ENCODE data around the gene ARHGAP19. TPM values are rescaled to one million over a fixed set of nuclear protein-coding genes. Genes with fewer than 3 reads are reported as not detected.

The ARHGAP19 gene
- total and polyA plus RNA-seq, 9 of the 15 experiments (the other 6 are each of a cell fraction or from before 2014, with no cell fraction given), result 14.8 to 49.5 (median 26.8) TPM

GRCh38 chr10:97182288-97182990 lies 110.0 kb downstream of the ARHGAP19 start:
- H3K9me3 ChIP-seq (replicated peaks; ENCODE audit: control insufficient read depth, insufficient read depth, low read depth, low read length), result no peaks in the 10 kb centered on the region
- no peaks in the 10 kb centered on the region for H4K20me1 ChIP-seq (replicated peaks; ENCODE audit: control insufficient read depth, insufficient read depth, low read length)
- peaks cover 20 to 80% of the 10 kb centered on the region in 2 experiments for H3K27me3 ChIP-seq (ENCODE audit: control insufficient read depth in 2 of 2, insufficient read depth in 2 of 2, low read length in 2 of 2)
- TF ChIP-seq, protein P1, sequence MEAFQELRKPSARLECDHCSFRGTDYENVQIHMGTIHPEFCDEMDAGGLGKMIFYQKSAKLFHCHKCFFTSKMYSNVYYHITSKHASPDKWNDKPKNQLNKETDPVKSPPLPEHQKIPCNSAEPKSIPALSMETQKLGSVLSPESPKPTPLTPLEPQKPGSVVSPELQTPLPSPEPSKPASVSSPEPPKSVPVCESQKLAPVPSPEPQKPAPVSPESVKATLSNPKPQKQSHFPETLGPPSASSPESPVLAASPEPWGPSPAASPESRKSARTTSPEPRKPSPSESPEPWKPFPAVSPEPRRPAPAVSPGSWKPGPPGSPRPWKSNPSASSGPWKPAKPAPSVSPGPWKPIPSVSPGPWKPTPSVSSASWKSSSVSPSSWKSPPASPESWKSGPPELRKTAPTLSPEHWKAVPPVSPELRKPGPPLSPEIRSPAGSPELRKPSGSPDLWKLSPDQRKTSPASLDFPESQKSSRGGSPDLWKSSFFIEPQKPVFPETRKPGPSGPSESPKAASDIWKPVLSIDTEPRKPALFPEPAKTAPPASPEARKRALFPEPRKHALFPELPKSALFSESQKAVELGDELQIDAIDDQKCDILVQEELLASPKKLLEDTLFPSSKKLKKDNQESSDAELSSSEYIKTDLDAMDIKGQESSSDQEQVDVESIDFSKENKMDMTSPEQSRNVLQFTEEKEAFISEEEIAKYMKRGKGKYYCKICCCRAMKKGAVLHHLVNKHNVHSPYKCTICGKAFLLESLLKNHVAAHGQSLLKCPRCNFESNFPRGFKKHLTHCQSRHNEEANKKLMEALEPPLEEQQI (IDR thresholded peaks at IDR 0.05), result no peak
- no peak for TF ChIP-seq RFX5 (IDR thresholded peaks at IDR 0.05; ENCODE audit: low read depth, low read length)
- no peak for TF ChIP-seq KAT8 (IDR thresholded peaks at IDR 0.05; ENCODE audit: low read depth)
- TF ChIP-seq, protein P2, sequence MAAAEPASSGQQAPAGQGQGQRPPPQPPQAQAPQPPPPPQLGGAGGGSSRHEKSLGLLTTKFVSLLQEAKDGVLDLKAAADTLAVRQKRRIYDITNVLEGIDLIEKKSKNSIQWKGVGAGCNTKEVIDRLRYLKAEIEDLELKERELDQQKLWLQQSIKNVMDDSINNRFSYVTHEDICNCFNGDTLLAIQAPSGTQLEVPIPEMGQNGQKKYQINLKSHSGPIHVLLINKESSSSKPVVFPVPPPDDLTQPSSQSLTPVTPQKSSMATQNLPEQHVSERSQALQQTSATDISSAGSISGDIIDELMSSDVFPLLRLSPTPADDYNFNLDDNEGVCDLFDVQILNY (CRISPR knock-in tag; IDR thresholded peaks at IDR 0.05), result no peak
- TF ChIP-seq ADNP (tag; IDR thresholded peaks at IDR 0.05), result no peak
- TF ChIP-seq THRA (IDR thresholded peaks at IDR 0.05), result no peak
- TF ChIP-seq EWSR1 (IDR thresholded peaks at IDR 0.05; ENCODE audit: borderline replicate concordance, low read depth, partially characterized antibody), result no peak
- TF ChIP-seq ZNF280B (CRISPR knock-in tag; IDR thresholded peaks at IDR 0.05), result no peak
- no peak for TF ChIP-seq POU5F1 (IDR thresholded peaks at IDR 0.05; ENCODE audit: borderline replicate concordance, low read depth, low read length, partially characterized antibody)
- H2AFZ ChIP-seq (ENCODE audit: low read depth, low read length), result no peak overlapping the region
- ChIA-PET POLR2A (interaction anchor here (0.6 to 0.7 kb wide), 2 partner anchors 9 to 1651 kb away, joined by 3 to 4 read pairs; no protein-coding TSS in a partner anchor), CTCF (ENCODE audit: low intra/inter-chr PET ratio) (no interaction called here)
- no TSS peak for BruUV-seq (replicated peaks)
- no peak overlapping the region for H3K9ac ChIP-seq (ENCODE audit: insufficient read depth in 1 of 2, low read depth in 2 of 2, low read length in 2 of 2)
- DNase-seq (ENCODE audit: extremely low read depth in 1 of 4, low spot score in 3 of 4), result no peak
- no peaks in the 10 kb centered on the region for H3K79me2 ChIP-seq (ENCODE audit: control insufficient read depth, insufficient read depth, low read length)
- no peaks in the 10 kb centered on the region for H3K36me3 ChIP-seq (ENCODE audit: control insufficient read depth, insufficient read depth, low read length)
- H3K4me3 ChIP-seq, result no peak overlapping the region
- 4% methylated on average over 5 of the region's 10 CpGs for WGBS (ENCODE audit: insufficient coverage, low coverage, missing lambda C conversion rate)
- H3K9me1 ChIP-seq (ENCODE audit: control insufficient read depth, insufficient read depth, low read length), result no peaks in the 10 kb centered on the region
- intact Hi-C loops (cut with micrococcal nuclease) (no loop called here), in situ Hi-C loops (cut with MboI) (no loop called here)
- H3K4me2 ChIP-seq (ENCODE audit: insufficient read depth, low read length), result no peak overlapping the region
- ATAC-seq, result no peak
- H3K27ac ChIP-seq (ENCODE audit: extremely low read depth, low read depth, low read length), result no peak overlapping the region
- no peak for FAIRE-seq
- peaks cover 0 to 13% of the 10 kb centered on the region in 2 experiments; a peak in 2 of 5 replicates for H3K4me1 ChIP-seq (replicated peaks in 1 of 2; ENCODE audit: control insufficient read depth in 2 of 2, insufficient read depth in 2 of 2, low read length in 2 of 2)

Measured in K562 (cell line).